Measurements from ENCODE around the gene DHDDS. TPM values are rescaled to one million over a fixed set of nuclear protein-coding genes. Genes with fewer than 3 reads are reported as not detected.
"Not testable (repeated sequence)": the region's sequence is repeated elsewhere in the genome, so short reads cannot be mapped to it uniquely, and the experiment has no call there.

The DHDDS gene, protein sequence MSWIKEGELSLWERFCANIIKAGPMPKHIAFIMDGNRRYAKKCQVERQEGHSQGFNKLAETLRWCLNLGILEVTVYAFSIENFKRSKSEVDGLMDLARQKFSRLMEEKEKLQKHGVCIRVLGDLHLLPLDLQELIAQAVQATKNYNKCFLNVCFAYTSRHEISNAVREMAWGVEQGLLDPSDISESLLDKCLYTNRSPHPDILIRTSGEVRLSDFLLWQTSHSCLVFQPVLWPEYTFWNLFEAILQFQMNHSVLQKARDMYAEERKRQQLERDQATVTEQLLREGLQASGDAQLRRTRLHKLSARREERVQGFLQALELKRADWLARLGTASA
- total RNA-seq: 53.4 TPM
- 41.8 TPM for polyA plus RNA-seq (ENCODE audit: insufficient read depth, low read depth, low replicate concordance)
- long read RNA-seq, donor 1, partial matches to known transcripts: 0 of 1 reads
- long read RNA-seq, donor 1, other reads (novel, unspliced or antisense): 0 of 1 reads
- long read RNA-seq, donor 2, partial matches to known transcripts: 0 of 3 reads
- long read RNA-seq, donor 2, other reads (novel, unspliced or antisense): 0 of 3 reads
- long read RNA-seq, donor 3, partial matches to known transcripts: 0 of 3 reads
- long read RNA-seq, donor 3, other reads (novel, unspliced or antisense): 0 of 3 reads
- long read RNA-seq, donor 4, partial matches to known transcripts: 0 of 6 reads
- long read RNA-seq, donor 4, other reads (novel, unspliced or antisense): 0 of 6 reads
- long read RNA-seq, donor 5: 0 reads
- long read RNA-seq, donor 6, partial matches to known transcripts: 0 of 4 reads
- long read RNA-seq, donor 6, other reads (novel, unspliced or antisense): 0 of 4 reads
- long read RNA-seq, donor 7, partial matches to known transcripts: 7 of 24 reads
- long read RNA-seq, donor 7, other reads (novel, unspliced or antisense): 14 of 24 reads
- long read RNA-seq, donor 8, partial matches to known transcripts: 0 of 3 reads
- long read RNA-seq, donor 8, other reads (novel, unspliced or antisense): 0 of 3 reads
- long read RNA-seq, donor 9, partial matches to known transcripts: 10 of 12 reads
- long read RNA-seq, donor 9, other reads (novel, unspliced or antisense): 0 of 12 reads
- long read RNA-seq, donor 10, partial matches to known transcripts: 5 of 7 reads
- long read RNA-seq, donor 10, other reads (novel, unspliced or antisense): 0 of 7 reads

DNA sequence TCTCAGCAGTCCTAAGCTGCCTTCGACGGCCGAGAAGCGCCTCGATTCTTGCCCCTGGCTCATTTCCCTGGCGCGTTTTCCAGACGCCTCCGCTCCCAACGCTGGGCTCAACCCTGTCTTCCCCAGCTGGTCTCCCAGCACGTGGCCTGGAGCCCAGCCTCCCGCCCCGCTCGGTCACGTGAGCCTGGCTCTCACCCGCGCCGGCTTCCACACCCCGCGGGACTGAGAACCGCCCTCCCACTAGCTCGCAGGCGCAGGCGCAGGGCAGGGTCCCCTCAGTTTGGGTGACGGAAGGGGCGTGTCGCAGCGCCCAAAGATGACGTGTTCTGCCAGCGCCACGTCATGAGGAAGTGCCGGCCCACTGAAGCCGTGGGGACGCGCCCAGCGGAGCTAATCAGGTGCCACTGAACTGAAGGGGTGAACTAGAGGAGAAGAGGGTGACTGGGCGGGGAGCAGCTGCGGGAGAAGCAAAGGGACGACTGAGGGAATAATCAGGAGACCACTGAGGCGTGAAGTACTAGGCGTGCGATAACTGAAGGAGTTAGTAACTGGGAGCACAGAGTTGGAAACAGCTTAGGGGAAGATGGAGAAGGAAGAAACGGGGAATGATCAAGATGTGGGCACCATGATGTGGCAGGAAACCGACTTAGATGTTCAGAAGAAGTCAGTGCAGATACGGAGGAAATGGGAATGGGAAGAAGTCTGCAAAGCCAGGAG is at the start of gene DHDDS:
DHDDS (plus strand) TSS at position 343 of the 717 bp plus-strand sequence. CDS start 625 bp downstream, outside the sequence.
- H3K27ac ChIP-seq (ENCODE audit: low read depth in 2 of 2, low read length in 2 of 2): peak within 1 kb of the TSS; percentile 51 to 74
- peak; percentile 98 to 99 (median 99) for DNase-seq

DNA sequence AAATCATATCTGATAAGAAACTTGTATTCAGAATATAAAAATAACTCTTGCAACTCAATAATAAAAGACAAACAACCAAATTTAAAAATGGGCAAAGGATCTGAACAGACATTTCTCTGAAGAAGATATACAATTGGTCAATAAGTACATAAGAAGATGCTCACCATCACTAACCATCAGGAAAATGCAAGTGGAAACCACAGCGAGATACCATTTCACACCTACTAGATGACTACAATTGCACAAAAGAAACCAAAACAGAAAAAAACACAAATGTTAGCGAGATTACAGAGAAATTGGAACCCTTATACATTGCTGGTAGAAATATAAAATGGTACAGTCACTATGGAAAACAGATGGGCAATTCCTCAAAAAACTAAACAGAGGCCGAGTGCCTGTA is 48.0 kb upstream of the DHDDS start:
- Histone ChIP-seq H3K4me1 (ENCODE audit: control insufficient read depth in 2 of 3, insufficient read depth in 2 of 3, low read depth in 1 of 3, low read length in 3 of 3) (no peaks in the 10 kb centered on the region), H3K27me3 (ENCODE audit: control insufficient read depth, insufficient read depth, low read length) (no peaks in the 10 kb centered on the region), H3K9me3 (ENCODE audit: control insufficient read depth in 2 of 3, insufficient read depth in 1 of 3, low read length in 3 of 3) (no peaks in the 10 kb centered on the region), H3K4me3 (ENCODE audit: low read length in 3 of 3) (no peak overlapping the region), H3K36me3 (ENCODE audit: control insufficient read depth in 2 of 3, insufficient read depth in 3 of 3, low read length in 3 of 3) (no peaks in the 10 kb centered on the region), H3K27ac (ENCODE audit: low read depth in 2 of 2, low read length in 2 of 2) (no peak overlapping the region), H3K9ac (ENCODE audit: low read length in 3 of 3) (no peak overlapping the region)
- FAIRE-seq: no peak
- intact Hi-C loops (cut with DNase I): no loop called here
- TF ChIP-seq, protein P1, sequence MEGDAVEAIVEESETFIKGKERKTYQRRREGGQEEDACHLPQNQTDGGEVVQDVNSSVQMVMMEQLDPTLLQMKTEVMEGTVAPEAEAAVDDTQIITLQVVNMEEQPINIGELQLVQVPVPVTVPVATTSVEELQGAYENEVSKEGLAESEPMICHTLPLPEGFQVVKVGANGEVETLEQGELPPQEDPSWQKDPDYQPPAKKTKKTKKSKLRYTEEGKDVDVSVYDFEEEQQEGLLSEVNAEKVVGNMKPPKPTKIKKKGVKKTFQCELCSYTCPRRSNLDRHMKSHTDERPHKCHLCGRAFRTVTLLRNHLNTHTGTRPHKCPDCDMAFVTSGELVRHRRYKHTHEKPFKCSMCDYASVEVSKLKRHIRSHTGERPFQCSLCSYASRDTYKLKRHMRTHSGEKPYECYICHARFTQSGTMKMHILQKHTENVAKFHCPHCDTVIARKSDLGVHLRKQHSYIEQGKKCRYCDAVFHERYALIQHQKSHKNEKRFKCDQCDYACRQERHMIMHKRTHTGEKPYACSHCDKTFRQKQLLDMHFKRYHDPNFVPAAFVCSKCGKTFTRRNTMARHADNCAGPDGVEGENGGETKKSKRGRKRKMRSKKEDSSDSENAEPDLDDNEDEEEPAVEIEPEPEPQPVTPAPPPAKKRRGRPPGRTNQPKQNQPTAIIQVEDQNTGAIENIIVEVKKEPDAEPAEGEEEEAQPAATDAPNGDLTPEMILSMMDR (IDR thresholded peaks at IDR 0.05; ENCODE audit: borderline replicate concordance, extremely low read depth, insufficient read depth): no peak
- no peak for DNase-seq

More for the DNA sequence above, at the start of gene DHDDS:
- H3K4me3 ChIP-seq (ENCODE audit: low read length in 3 of 3): peak within 1 kb of the TSS; percentile 91 to 95 (median 92)
- TF ChIP-seq, protein P1 (IDR thresholded peaks at IDR 0.05; ENCODE audit: borderline replicate concordance, extremely low read depth, insufficient read depth): no peak
- peaks cover 0 to 7% (median 0%) of the 10 kb centered on the region in 3 donors for H3K4me1 ChIP-seq (ENCODE audit: control insufficient read depth in 2 of 3, insufficient read depth in 2 of 3, low read depth in 1 of 3, low read length in 3 of 3)
- H3K9ac ChIP-seq (ENCODE audit: low read length in 3 of 3): peak within 1 kb of the TSS; percentile 12 to 99 (median 83)
- intact Hi-C loops (cut with DNase I): no loop called here
- H3K9me3 ChIP-seq (ENCODE audit: control insufficient read depth in 2 of 3, insufficient read depth in 1 of 3, low read length in 3 of 3): no peaks in the 10 kb centered on the region
- no peaks in the 10 kb centered on the region for H3K27me3 ChIP-seq (ENCODE audit: control insufficient read depth, insufficient read depth, low read length)
- no peak for FAIRE-seq
- peaks cover 0 to 4% (median 2%) of the 10 kb centered on the region in 3 donors for H3K36me3 ChIP-seq (ENCODE audit: control insufficient read depth in 2 of 3, insufficient read depth in 3 of 3, low read length in 3 of 3)

DNA sequence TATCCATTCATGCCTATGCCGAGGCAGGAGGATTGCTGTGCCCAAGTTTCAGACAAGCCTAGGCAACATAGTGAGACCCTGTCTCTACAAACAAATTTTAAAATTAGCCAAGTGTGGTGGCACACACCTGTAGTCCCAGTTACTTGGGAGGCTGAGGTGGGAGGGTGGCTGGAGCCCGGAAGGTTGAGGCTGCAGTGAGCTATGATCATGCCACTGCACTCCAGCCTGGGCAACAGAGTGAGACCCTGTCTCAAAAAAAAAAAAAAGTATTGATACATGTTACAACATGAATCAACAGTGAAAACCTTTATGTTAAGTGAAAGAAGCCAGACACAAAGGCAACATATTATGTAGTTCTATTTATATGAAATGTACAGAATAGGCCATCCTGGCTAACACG is 47.1 kb upstream of the DHDDS start:
- H3K36me3 ChIP-seq (ENCODE audit: control insufficient read depth in 2 of 3, insufficient read depth in 3 of 3, low read length in 3 of 3); H3K4me3 ChIP-seq (ENCODE audit: low read length in 3 of 3); DNase-seq; FAIRE-seq; H3K27me3 ChIP-seq (ENCODE audit: control insufficient read depth, insufficient read depth, low read length); H3K9me3 ChIP-seq (ENCODE audit: control insufficient read depth in 2 of 3, insufficient read depth in 1 of 3, low read length in 3 of 3); H3K4me1 ChIP-seq (ENCODE audit: control insufficient read depth in 2 of 3, insufficient read depth in 2 of 3, low read depth in 1 of 3, low read length in 3 of 3); H3K27ac ChIP-seq (ENCODE audit: low read depth in 2 of 2, low read length in 2 of 2); intact Hi-C loops (cut with DNase I); H3K9ac ChIP-seq (ENCODE audit: low read length in 3 of 3): not testable (repeated sequence)
